Measurements from ENCODE around the gene HTRA2.
"Not testable (repeated sequence)": the region's sequence is repeated elsewhere in the genome, so short reads cannot be mapped to it uniquely, and the experiment has no call there.

HTRA2 gene

DNA sequence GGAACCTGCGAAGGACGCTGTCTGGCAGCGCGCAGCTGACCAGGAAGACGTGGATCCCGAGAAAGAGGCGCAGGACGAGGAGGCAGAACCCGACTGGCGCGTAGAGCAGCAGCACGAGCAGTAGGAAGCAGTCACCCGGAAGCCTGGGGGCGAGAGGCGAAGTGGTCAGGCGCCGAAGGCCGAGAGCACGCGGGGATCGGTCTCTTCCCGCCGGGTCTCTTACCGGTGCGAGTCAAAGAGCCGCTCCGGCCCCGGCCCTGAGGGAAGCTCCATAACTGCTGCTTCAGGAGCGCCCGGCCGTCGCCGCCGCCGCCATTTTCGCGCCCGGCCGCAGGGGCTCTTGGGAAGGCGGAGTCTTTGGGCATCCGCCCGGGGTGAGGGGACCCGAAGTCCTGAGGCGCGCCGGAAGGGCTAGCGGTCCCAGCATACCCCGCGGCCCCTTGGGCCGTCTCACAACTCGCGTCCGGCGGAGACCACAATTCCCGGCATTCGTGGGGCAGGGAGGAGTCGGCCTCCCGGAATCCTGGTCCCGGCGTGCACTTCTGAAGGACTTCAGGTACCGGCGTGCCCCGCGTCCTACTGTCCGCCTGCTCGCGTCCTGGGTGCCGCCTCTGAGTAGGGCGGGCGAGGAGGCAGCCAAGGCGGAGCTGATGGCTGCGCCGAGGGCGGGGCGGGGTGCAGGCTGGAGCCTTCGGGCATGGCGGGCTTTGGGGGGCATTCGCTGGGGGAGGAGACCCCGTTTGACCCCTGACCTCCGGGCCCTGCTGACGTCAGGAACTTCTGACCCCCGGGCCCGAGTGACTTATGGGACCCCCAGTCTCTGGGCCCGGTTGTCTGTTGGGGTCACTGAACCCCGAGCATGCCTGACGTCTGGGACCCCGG is at the start of gene HTRA2, which contains the start of gene AUP1:
TSS of gene HTRA2 (plus strand) at position 577 of the 882 bp plus-strand sequence. CDS start at position 651, 74 bp downstream.
TSS of gene AUP1 (minus strand) at position 350 of the 882 bp plus-strand sequence. CDS start at position 273, 77 bp downstream.
- peak; percentile 72 for DNase-seq

DNA sequence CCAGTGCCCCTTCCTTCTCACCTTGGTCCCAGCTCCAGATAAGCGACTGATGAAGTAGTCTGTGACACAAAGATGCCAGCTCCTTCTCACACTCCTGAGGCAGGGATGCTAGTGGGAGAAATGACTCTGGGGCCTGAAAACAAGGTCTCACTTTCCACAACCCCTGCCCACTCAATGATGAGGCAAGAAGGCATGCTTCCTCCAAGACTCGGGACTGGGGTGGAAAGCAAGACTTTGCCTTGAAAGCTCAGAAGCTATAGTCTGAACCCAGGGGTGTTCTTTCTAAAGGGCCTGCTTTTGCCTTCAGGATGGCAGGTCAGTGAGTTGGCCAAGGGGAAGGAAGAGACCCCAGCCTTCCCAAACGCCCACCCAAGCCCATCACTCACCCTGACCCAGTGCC is 48.3 kb upstream of the HTRA2 start:
- DNase-seq = no peak

DNA sequence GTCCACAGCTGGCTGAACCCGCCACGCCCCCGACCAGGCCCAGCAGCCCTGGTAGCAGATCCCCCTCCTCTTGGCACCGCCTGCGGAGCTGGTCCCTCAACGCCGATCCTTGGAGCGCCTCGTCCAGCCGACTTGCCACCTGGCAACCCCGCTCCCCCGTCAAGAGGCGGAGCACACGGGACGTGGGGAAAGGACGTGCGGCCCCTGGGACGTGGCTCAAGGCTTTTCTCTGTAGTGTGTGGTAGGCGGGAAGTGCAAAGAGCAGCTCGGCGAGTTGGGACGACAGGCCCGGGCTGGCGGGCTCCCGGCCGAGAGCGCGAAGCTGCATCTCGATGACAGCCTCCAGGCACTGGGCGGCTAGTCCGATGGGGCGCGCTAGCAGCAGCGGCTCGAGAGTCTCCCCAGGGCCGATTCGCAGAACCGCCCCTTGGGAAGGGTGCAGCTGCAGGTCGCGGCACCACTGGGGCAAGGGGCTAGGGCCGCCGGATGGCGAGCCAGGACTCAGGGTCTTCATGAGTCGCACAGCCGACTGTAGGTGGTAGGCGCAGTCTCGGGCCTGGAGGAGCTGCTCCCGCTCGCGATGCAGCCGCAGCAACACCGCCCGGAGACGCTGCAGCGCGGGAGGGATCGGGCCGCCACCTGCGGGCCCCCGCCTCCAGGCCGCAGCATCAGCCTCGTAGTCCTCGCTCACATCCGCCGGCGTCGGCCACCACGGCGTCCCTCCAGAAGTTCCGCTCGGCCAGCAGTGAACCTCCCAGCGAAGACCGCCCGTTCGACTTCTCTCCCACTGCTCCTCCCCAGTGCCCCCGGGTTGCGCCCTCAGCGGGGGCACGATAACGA is 47.6 kb upstream of the HTRA2 start:
- DNase-seq = no peak

DNA sequence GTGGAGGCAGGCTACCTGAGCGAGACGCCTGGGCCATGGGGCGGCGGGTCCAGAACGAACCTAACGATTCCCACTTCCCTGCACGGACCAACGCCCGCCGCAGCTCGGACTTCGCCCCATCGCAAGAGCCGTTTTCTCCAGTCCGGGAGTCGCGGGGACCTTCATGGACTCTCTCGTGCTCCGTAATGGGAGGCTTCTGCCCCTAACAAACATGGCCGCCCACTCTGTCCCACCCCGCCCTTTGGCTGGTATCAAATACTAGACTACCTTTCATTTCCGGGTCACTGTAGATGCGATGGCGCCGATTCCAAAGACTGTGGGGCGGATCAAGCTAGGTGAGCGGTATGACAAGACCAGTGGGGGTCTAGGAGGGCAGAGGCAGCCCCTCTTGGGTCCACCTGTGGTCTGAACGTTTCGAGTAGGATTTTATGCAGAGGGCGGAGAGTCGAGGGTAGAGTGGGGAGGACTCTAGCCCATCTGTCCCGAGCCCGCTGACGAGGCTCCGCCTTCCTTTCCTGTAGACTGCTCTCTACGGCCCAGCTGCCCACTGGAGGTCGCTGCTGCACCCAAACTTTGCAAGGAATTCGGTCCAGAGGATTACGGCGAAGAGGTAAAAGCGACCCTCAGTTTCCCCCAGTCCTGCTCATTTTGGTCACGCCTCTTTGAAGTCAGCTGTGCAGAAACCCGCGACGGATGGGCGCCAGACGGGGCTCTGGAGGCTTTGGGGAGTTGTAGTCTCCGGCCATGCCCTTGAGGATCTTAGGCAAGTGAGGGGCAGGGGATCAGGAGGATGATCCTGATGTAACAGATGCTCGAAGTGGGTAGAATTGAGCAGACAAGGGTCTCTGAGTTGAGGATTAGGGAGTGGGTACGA is 46.7 kb upstream of the HTRA2 start, which contains the start of the genes CCDC142 and TTC31:
TSS of gene CCDC142 (minus strand) at position 198 of the 874 bp plus-strand sequence. CDS start at position 37, 161 bp downstream.
TSS of gene TTC31 (plus strand) at position 281 of the 874 bp plus-strand sequence. CDS start at position 296, 15 bp downstream.
- peak; percentile 87 for DNase-seq

DNA sequence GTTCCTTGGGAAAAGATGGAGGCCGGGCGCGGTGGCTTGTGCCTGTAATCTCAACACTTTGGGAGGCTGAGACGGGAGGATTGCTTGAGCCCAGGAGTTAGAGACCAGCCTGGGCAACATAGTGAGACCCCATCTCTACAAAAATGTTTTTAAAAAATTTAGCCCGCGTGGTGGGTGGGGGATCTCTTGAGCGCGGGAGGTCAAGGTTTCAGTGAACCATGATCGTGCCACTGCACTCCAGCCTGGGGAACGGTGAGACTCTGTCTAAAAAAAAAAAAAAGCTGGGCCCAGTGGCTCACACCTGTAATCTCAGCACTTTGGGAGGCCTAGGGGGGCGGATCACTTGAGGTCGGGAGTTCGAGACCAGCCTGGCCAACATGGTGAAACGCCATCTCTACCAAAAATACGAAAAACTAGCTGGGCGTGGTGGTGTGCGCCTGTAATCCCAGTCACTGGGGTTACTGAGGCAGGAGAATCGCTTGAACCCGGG is 46.0 kb upstream of the HTRA2 start:
- not testable (repeated sequence) for DNase-seq

DNA sequence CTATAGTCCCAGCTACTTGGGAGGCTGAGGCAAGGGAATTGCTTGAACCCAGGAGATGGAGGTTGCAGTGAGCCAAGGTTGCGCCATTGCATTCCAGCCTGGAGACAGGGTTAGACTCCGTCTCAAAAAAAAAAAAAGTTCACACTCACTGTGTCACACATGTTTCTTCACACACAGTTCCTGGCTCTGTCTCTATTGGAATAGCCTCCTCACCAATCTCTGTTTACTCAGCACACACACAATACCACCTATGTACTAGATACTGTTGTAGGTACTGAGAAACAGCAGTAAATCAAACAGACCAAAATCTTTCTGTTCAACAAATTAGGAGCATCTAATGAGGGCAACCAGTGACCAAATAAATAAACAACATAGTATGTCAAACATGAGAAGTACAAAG is 43.6 kb upstream of the HTRA2 start:
- DNase-seq = no peak

DNA sequence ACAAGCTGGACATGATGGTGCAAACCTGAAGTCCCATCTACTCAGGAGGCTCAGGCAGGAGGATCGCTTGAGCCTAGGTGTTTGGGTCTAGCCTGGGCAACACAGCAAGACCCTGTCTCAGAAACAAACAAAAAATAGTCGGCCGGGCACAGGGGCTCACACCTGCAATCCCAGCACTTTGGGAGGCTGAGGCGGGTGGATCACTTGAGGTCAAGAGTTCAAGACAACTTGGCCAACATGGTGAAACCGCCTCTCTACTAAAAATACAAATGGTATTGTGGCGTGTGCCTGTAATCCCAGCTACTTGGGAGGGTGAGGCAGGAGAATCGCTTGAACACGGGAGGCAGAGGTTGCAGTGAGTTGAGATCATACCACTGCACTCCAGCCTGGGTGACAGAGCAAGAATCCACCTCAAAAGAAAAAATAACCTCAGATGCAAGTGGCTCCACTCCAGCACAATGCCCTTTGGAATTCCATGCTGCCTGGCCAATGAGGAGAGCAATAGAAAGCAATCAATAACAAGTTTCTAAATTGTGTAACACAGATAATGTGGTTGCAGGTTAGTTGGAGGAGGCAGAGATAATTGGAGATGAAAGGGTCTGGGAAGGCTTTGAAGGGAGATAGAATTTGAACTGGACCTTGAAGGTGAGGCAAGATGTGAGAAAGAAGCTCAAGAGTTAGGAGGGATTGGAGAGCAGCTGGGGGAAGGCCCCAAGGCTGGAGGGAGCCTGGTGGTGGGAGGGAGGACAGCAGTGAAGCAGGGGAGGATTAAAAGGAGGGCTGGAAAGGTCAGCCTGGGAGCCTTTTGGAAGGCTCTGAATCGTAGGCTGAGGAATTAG is 40.9 kb upstream of the HTRA2 start:
- no peak for DNase-seq

DNA sequence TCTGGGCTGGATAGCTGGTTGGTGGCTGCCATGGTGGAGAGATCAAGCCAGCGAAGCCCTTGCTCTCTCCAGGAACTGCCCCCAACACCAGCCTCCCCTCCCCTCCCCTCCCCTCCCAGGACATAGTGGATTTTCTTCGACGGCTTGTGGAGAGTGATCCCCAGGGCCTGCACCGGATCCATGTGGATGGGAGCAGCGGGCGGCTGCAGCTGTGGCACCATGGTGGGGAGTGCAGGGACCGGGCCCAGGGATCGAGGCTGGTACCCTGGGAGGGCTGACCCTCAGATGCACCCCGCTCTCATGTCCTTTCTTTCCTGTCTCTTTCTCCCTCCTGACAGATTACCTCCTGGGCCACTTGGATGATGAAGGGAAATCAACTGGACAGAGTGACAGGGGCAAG is 39.8 kb upstream of the HTRA2 start:
- no peak for DNase-seq

DNA sequence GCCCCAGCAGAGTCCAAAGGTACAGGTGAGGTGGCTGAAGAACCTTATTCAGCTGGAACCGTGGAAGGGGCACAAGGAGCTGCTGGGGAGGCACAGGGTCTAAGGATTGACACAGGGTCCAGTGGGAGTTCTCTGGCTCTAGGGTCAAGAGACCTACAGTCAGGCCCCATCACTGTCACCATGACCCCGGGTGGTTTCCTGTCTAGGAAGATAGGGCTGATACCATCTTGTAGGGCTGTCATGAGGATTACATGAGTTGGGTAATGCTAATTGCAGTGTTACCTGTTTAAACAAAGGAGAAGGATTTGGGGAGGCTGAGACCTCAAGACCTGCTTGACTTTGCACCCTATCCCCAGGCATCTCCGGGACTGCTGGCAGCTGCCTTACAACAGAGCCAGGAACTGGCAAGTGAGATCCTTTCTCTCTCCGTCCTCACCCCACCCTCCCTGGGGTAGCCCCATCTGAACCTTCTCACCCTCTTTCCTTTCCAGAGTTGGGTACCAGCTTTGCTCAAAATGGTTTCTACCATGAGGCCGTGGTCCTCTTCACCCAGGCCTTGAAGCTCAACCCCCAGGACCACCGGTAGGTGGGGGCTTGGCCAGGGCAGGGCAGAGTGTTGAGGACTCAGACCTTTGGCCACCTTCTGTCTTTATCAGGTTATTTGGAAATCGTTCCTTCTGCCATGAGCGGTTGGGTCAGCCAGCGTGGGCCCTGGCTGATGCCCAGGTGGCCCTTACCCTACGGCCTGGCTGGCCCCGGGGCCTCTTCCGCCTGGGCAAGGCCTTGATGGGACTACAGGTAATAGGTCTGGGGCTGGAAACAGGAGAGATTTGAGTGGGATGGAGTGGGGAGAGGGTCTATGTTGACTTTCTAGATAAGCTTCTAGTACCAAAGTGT is 37.8 kb upstream of the HTRA2 start:
- DNase-seq = no peak

DNA sequence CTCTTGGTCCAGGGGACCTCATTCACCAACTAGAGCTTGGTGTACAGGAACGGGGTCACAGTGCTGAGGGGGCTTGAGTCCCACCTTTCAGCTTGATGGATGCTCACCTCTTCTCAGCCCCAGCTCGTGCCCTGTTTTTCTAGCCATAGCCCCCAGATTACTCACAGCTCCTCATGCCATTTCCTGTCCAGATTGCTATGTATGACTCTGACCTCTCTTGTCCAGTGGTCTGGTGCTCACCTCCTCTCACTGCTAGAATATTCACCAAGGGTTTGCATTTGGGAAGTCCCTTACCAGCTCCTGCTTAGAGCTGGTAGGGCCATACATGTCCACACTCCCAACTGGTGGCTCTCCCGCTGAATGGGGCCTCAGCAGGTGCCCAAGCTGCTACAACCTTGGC is 36.2 kb upstream of the HTRA2 start:
- no peak for DNase-seq

DNA sequence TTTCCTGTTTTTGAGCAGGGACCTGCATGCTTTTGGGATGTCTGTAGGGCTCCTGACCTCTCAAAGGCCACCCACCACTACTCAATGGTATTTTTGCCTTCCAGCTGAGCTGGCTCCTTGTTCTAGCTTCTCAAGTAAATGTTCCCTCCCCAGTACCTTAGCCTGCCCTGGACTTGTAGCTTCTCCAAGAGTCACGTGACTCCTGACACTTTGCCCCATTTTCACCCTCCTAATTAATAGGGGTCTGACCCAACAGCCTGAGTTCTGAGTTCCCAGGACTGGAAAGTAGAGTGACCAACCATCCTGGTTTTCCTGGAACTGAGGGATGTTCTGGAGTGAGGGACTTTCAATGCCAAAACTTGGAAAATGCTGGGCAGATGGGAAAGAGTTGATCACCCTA is 34.3 kb upstream of the HTRA2 start:
- DNase-seq = no peak

DNA sequence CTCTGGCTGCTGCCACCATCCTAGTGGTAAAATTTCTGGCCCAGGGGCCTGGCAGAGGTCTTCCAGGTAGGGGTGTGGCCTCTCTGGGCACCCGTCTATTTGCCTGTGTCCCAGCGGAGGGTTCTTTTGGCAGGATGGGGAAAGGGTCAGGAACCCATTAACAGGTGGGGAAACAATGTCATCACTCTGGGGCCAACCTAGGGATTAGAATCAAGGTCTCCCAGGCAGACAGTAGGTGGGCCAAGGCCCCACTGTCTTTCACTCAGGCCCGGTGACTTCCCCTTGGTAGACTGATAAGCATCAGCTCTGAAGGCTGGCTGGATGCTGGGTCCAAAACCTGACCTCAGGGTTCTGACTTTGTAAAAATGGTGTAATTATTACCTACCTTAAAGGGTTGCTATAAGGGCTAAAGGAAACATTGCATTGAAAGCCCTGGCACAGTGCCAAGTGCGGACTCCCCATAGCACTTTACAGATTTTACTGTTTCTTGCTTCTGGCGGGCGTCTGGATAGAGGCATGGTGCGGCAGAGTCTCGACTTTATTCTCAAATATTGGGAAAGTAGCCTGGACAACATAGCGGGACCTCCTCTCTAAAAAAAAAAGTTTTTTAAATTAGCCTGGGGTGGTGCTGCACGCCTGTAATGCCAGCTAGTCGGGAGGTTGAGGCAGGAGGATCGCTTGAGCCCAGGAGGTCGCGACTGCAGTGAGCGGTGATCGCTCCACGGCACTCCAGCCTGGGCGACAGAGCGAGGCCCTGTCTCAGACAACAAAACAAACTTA is 32.5 kb upstream of the HTRA2 start:
- no peak for DNase-seq

DNA sequence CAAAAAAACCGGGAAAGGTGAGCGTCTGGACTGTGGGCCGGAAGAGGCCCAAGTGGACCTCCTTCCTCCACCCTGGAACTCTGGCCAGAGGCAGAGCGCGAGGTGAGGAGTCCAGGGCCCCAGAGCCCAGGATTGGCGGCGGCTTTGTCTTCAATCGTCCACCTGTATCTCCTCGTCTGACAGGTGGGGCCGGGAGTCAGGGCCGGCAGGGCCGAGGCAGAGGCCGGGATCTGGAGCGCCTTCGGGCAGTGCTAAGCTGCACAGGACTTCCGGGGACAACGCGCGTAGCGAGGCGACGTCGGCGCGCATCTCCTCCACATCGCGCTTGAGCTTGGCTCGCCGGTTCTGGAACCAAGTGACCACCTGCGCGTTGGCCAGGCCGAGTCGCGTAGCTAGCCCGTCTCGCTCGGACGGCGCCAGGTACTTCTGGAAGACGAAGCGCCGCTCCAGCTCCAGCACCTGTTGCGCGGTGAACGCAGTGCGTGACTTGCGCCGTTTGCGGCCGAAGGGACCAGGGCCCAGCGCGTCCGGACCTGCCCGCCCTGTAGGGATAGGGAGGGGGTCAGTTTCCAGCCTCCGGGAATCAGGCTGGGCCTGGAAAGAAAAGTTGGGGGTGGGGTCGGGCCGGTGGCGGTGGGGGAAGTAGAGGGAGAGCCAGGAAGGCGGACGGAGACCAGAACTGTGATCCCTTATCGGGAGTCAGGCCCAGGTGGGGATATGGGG is 31.8 kb upstream of the HTRA2 start:
- DNase-seq = no peak

DNA sequence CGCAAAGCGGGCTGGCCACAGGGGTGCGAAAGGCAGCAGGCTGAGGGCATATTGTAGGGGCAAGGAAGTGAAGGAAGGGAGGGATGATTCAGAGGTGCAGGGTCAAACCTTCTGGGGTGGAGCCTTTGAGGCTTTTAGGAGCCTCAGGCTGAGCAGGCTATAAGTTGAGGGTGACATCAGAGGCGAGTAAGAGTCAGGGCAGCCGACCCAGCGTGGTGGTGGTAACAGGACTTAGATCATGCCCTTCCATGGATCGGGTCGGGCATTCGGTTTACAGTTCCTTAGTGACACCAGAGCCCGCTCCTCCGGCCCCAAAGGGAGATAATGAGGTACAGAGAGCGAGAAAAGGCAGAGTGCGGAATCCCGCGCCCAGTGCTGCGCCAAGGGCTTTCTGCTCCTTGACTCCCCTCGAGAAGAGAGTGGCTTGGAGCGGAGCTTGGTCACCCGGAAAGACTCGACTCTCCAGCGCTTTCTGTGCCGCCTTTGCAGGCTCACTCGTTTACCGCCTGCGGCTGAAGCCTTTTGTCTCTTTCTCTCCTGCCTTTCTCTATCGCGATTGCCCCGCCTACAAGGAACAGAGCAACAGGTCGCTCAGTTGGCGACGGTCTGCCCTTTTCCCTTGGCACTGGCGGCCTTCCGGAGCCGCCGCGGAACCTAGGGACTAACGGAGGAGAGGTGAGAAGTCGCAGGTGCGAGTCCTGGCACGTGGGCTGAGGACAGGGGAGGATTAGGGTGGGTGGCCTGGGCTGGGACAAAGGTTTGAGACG is 31.1 kb upstream of the HTRA2 start:
- DNase-seq = no peak

DNA sequence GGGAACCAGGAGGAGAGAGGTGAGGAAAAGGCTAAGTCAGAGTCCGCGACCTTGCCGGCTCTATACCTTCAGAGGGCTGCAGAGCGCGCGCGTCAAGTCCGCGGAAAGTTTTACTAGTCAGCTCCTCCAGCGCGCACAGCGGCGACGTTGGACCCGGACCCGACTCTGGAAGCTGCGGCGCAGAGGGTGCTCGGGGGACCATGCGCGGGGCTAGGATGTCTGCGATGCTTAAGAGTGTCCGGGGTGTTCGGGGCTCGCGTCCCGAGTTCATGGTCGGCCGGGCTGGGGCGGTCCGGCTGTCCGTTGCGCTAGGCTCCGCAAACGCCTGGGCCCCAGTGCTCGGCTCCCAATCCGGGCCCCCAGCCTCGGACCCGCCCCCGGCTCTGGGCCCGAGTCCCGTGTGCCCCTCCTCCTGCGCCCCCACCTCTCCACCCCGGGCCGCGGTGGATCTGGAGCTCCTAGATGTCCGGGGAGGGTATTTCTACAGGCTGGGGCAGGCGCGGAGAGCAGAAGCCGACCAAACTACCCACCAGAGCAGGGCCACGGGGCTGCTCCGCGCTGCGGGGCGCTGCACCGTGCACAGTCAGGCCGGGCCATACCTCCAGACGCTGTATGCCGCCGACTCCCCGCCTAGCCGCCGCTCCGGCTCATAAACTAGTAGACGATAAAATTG is 30.3 kb upstream of the HTRA2 start, which contains the start of gene LBX2:
TSS of gene LBX2 (minus strand) at position 337 of the 673 bp plus-strand sequence. CDS start at position 271, 66 bp downstream.
- no peak for DNase-seq

DNA sequence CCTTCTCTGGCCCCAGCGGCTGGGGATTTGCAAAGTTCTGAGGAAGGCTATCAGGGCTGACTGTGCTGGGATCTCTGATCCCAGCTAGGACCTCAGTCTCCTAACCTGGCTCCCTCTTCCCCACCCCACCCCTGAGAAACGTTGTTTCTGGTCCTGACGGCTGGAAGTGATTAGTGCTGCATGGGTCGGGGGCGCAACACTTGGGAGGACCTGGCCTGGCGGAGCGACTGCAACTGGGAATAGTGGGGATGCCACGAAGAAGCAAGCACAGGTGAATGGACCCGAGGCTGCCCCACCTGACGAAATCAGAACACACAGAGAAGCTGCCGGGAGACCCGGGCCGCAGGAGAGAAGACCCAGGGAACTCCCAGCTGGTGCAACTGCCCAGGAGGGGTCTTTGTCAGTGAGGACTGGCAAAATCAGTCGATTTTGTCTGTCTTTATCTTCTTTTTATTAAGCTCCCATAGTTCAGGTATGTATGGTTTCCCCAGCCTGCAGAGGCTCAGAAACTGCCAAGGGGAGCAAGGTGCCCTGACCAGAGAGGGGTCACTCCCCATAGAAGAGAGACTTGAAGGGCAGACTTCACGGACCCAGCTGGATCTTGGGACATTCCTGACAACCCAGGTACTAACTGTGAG is 29.7 kb upstream of the HTRA2 start:
- no peak for DNase-seq

DNA sequence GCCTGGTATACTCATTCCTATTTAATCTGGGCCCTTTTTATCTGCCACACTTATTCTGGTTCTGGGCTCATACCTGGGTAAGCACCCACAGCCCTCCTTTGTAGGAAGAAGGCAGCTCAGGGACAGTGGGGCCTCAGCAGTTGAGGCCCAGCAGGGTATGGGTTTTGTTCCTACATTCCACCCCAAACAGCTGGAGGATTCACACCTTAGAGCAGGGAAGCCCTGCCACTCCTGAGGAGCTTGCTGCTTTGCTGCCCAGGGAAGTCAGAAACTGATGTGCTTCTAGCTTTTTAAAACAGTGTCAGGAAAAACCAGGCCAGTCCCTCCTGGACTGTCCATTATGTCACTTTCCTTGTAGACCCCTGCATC is 29.2 kb upstream of the HTRA2 start:
- no peak for DNase-seq

Measured in NCI-H748 treated with DMSO at 0.1 percent for 48 hours (cell line).